Measurements from ENCODE around the gene USP44. TPM values are rescaled to one million over a fixed set of nuclear protein-coding genes. Genes with fewer than 3 reads are reported as not detected.

Gene USP44
- total RNA-seq, 4 donors from 2014 or later, result 0.31 to 2.6 (median 0.89) TPM

DNA sequence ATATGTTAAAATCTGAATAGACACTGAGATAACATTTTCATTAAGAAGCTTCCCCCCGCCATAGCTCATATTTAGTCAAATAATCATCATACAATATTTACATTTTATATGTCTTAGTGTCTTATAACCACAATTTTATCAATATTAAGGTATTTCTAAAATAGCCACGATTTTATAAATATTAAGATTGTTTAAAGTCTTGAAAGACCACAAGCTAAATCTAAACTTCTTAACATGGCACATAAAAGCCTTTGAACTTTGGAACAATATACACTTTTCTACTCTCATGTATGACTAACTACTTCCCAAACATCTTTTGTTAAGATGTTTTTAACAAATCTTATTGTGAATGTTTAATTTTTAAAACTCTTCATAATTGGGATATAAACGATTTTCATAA lies 6.5 kb downstream of the USP44 start:
- DNase-seq (ENCODE audit: low spot score in 2 of 2), result no peak
- H3K36me3 ChIP-seq, result no peaks in the 10 kb centered on the region
- peaks cover 3% of the 10 kb centered on the region for H3K27me3 ChIP-seq
- H3K4me3 ChIP-seq, result no peak overlapping the region
- H3K4me1 ChIP-seq, result peaks cover 7% of the 10 kb centered on the region
- WGBS, result 64% methylated on average over 3 of the region's 3 CpGs
- TF ChIP-seq EP300 (IDR thresholded peaks at IDR 0.05), result no peak
- TF ChIP-seq POLR2AphosphoS5 (IDR thresholded peaks at IDR 0.05), result no peak
- TF ChIP-seq POLR2A (IDR thresholded peaks at IDR 0.05), result no peak
- TF ChIP-seq, protein P1, sequence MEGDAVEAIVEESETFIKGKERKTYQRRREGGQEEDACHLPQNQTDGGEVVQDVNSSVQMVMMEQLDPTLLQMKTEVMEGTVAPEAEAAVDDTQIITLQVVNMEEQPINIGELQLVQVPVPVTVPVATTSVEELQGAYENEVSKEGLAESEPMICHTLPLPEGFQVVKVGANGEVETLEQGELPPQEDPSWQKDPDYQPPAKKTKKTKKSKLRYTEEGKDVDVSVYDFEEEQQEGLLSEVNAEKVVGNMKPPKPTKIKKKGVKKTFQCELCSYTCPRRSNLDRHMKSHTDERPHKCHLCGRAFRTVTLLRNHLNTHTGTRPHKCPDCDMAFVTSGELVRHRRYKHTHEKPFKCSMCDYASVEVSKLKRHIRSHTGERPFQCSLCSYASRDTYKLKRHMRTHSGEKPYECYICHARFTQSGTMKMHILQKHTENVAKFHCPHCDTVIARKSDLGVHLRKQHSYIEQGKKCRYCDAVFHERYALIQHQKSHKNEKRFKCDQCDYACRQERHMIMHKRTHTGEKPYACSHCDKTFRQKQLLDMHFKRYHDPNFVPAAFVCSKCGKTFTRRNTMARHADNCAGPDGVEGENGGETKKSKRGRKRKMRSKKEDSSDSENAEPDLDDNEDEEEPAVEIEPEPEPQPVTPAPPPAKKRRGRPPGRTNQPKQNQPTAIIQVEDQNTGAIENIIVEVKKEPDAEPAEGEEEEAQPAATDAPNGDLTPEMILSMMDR (IDR thresholded peaks at IDR 0.05), result no peak
- H3K27ac ChIP-seq, result no peak overlapping the region
- H3K9me3 ChIP-seq, result no peaks in the 10 kb centered on the region

DNA sequence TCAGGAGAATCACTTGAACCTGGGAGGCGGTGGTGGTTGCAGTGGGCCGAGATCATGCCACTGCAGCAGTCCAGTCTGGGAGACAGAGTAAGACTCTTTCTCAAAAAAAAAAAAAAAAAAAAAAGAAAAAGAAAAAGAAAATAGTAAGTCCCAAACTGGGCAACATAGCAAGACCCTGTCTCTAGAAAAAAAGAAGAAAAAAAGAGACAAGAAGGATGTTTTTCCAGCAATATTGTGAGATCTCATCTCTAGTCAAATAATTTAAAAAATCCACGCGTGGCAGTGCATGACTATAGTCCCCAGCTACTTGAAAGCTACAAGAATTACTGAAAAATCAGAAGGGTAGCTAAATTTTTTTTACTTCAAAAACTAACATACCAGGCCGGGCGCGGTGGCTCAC lies 8.0 kb downstream of the USP44 start:
- no peak for TF ChIP-seq EP300 (IDR thresholded peaks at IDR 0.05)
- TF ChIP-seq POLR2AphosphoS5 (IDR thresholded peaks at IDR 0.05), result no peak
- TF ChIP-seq, protein P1 (IDR thresholded peaks at IDR 0.05), result no peak
- TF ChIP-seq POLR2A (IDR thresholded peaks at IDR 0.05), result no peak
- 96% methylated on average over 7 of the region's 7 CpGs for WGBS
- Histone ChIP-seq H3K36me3 (no peaks in the 10 kb centered on the region), H3K9me3 (no peaks in the 10 kb centered on the region), H3K27ac (no peak overlapping the region), H3K4me1 (peaks cover 7% of the 10 kb centered on the region), H3K4me3 (no peak overlapping the region), H3K27me3 (no peaks in the 10 kb centered on the region)
- DNase-seq (ENCODE audit: low spot score in 2 of 2), result no peak

DNA sequence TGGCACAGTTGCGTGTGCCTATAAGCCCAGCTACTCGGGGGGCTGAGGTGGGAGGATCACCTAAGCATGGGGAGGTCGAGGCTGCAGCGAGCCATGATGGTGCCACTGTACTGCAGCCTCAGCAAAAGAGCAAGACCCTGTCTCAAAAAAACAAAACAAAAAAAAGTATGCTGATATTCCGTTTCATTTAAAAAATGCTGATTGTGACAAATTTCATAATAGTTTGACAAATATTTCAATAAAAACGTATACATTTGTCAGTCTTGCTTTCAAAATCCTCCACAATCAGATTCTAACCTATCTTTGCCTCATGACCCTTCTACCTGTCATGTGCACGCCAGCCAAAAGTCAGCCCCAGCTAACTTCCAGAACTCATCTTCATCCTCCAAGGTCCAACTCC lies 9.8 kb downstream of the USP44 start:
- H3K27ac ChIP-seq, result no peak overlapping the region
- no peaks in the 10 kb centered on the region for H3K9me3 ChIP-seq
- TF ChIP-seq POLR2AphosphoS5 (IDR thresholded peaks at IDR 0.05), result no peak
- no peak for TF ChIP-seq POLR2A (IDR thresholded peaks at IDR 0.05)
- TF ChIP-seq, protein P1 (IDR thresholded peaks at IDR 0.05), result no peak
- no peak for TF ChIP-seq EP300 (IDR thresholded peaks at IDR 0.05)
- no peak for DNase-seq (ENCODE audit: low spot score in 2 of 2)
- no peak overlapping the region for H3K4me3 ChIP-seq
- H3K4me1 ChIP-seq, result no peaks in the 10 kb centered on the region
- 90% methylated on average over 7 of the region's 7 CpGs for WGBS
- no peaks in the 10 kb centered on the region for H3K36me3 ChIP-seq
- no peaks in the 10 kb centered on the region for H3K27me3 ChIP-seq

DNA sequence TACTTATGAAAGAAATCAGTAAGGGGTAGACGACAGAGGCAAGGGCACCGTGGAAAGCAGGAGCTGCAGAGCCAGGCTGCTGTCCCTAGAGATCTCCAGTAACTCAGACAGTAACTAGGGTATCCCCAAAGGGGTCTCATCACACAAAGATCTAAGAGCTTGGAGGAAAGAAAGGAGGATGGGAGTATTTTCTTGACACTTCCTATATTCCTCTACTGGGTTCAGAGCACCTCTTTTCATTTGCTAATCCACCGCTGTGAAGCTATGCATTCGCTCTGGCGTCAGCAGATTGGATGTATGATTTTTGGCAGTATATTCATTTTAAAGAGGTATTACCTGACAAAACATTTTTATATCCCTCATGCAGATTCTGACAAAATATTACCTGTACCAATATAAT lies 12.6 kb downstream of the USP44 start:
- Histone ChIP-seq H3K27me3 (no peaks in the 10 kb centered on the region), H3K27ac (no peak overlapping the region), H3K4me3 (no peak overlapping the region), H3K9me3 (no peaks in the 10 kb centered on the region), H3K4me1 (no peaks in the 10 kb centered on the region), H3K36me3 (no peaks in the 10 kb centered on the region)
- DNase-seq (ENCODE audit: low spot score in 2 of 2), result no peak
- TF ChIP-seq, protein P1 (IDR thresholded peaks at IDR 0.05), result no peak
- TF ChIP-seq POLR2AphosphoS5 (IDR thresholded peaks at IDR 0.05) (no peak), EP300 (IDR thresholded peaks at IDR 0.05) (no peak), POLR2A (IDR thresholded peaks at IDR 0.05) (no peak)
- WGBS, result 54% methylated on average over 5 of the region's 5 CpGs

DNA sequence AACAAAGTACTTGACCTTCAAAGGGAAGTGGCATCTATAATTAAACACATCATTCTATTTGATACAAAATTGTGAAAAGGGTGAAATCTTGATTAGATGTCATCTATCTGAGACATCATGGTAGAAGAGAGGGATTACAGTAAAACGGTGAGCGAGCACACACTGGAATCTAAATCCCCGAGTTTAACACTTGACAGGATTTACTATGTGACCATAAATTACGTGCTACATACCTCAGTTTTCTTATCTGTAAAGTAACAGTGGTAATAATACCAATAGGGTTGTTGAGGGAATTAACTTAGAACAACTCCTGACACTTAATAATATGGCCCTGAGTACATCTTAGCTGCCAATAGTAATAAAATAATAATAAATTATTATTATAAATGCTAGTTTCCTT lies 13.3 kb downstream of the USP44 start:
- H3K27me3 ChIP-seq, result no peaks in the 10 kb centered on the region
- no peak overlapping the region for H3K27ac ChIP-seq
- whole genome bisulfite sequencing, result 72% methylated on average over 4 of the region's 4 CpGs
- TF ChIP-seq, protein P1 (IDR thresholded peaks at IDR 0.05), result no peak
- TF ChIP-seq POLR2AphosphoS5 (IDR thresholded peaks at IDR 0.05) (no peak), POLR2A (IDR thresholded peaks at IDR 0.05) (no peak), EP300 (IDR thresholded peaks at IDR 0.05) (no peak)
- no peaks in the 10 kb centered on the region for H3K4me1 ChIP-seq
- H3K9me3 ChIP-seq, result no peaks in the 10 kb centered on the region
- H3K36me3 ChIP-seq, result no peaks in the 10 kb centered on the region
- H3K4me3 ChIP-seq, result no peak overlapping the region
- DNase-seq (ENCODE audit: low spot score in 2 of 2), result no peak
